ENCODE results near the gene BRK1.

GRCh38 chr3:10137178-10137577, 21.7 kb downstream of the BRK1 start:
- TF ChIP-seq CTCF (IDR thresholded peaks at IDR 0.05; ENCODE audit: low read depth, low read length) (no peak), POLR2A (IDR thresholded peaks at IDR 0.05; ENCODE audit: extremely low read depth, insufficient read length) (no peak), MYC (IDR thresholded peaks at IDR 0.05; ENCODE audit: low read depth, low read length) (no peak)

All from NB4 (cell line).